AG20443 (cell line): Measurements from ENCODE around the gene ARG2.

ENCODE experiments used
- DNase-seq: peaks from one replicate; pipeline ENCODE4 v3.0.0; 2012; ENCODE audit warnings: low spot score, mixed read lengths

The ARG2 gene

GRCh38 chr14:67619446-67620216 lies at the start of gene ARG2:
ARG2 (plus strand) TSS chr14:67619920; CDS start chr14:67619978, 58 bp downstream.
- DNase-seq, result peak; percentile 96

- no peak for DNase-seq
Observed at GRCh38 chr14:67570453-67570852, 49.3 kb upstream of the ARG2 start.

GRCh38 chr14:67571275-67571990 lies 48.3 kb upstream of the ARG2 start:
- peak; percentile 85 for DNase-seq

GRCh38 chr14:67571991-67572323 lies 47.8 kb upstream of the ARG2 start:
- DNase-seq, result no peak

GRCh38 chr14:67572608-67573007 lies 47.1 kb upstream of the ARG2 start:
- DNase-seq, result no peak

GRCh38 chr14:67573228-67574010 lies 46.3 kb upstream of the ARG2 start:
- DNase-seq, result no peak

- no peak for DNase-seq
Observed at GRCh38 chr14:67574156-67574555, 45.6 kb upstream of the ARG2 start.

- DNase-seq, result no peak
Observed at GRCh38 chr14:67574806-67575205, 44.9 kb upstream of the ARG2 start.

- DNase-seq, result no peak
Observed at GRCh38 chr14:67575684-67576083, 44.0 kb upstream of the ARG2 start.

- no peak for DNase-seq
Observed at GRCh38 chr14:67576216-67576955, 43.3 kb upstream of the ARG2 start.

- DNase-seq, result no peak
Observed at GRCh38 chr14:67577181-67577808, 42.4 kb upstream of the ARG2 start.

- no peak for DNase-seq
Observed at GRCh38 chr14:67577909-67578749, 41.6 kb upstream of the ARG2 start.

- DNase-seq, result no peak
Observed at GRCh38 chr14:67579040-67579439, 40.7 kb upstream of the ARG2 start.

GRCh38 chr14:67579636-67580035 lies 40.1 kb upstream of the ARG2 start:
- DNase-seq, result no peak

GRCh38 chr14:67580336-67581171 lies 39.2 kb upstream of the ARG2 start:
- no peak for DNase-seq

GRCh38 chr14:67581643-67582042 lies 38.1 kb upstream of the ARG2 start:
- DNase-seq, result no peak

- no peak for DNase-seq
Observed at GRCh38 chr14:67582061-67582460, 37.7 kb upstream of the ARG2 start.

GRCh38 chr14:67583711-67584644 lies 35.7 kb upstream of the ARG2 start:
- peak; percentile 74 for DNase-seq

- no peak for DNase-seq
Observed at GRCh38 chr14:67584978-67585377, 34.7 kb upstream of the ARG2 start.
